BJ (cell line): ENCODE results near the gene KLHL30. TPM values are rescaled to one million over a fixed set of nuclear protein-coding genes. Genes with fewer than 3 reads are reported as not detected.

Experiments used
- CTCF ChIA-PET: fragments of 350-600 bp; formaldehyde crosslinking; extraction: SDS; loops from one replicate; lab custom pipeline; 2021; ENCODE audit warnings: antibody characterized with exemption, inconsistent platforms; lab: Yijun Ruan, JAX
- POLR2A ChIA-PET: fragments of 300-600 bp; sonication (Branson Sonifier 250); formaldehyde crosslinking; extraction: SDS; loops from one replicate; lab custom pipeline; 2021; ENCODE audit warnings: antibody characterized with exemption; lab: Charles Lee
- DNase-seq: peaks from one replicate; pipeline ENCODE4 v3.0.0-alpha.2; 2011; ENCODE audit warnings: low read depth
- H3K27me3 ChIP-seq: 2 replicates; pipeline ENCODE4 v1.6.0; 2011; ENCODE audit warnings: low read length; ENCODE audit not compliant: control insufficient read depth, insufficient read depth
- H3K36me3 ChIP-seq: 2 replicates; pipeline ENCODE4 v1.5.1; 2011; ENCODE audit warnings: low read length; ENCODE audit not compliant: control insufficient read depth, insufficient read depth
- H3K4me3 ChIP-seq: 2 replicates; pipeline ENCODE4 v1.5.1; 2011; ENCODE audit warnings: low read depth, mild to moderate bottlenecking, control low read depth, low read length
- CTCF ChIP-seq: IDR thresholded peaks from 2 replicates; pipeline ENCODE4 v1.5.1; 2011; ENCODE audit warnings: low read depth, mild to moderate bottlenecking, control low read depth, inconsistent platforms, low read length, moderate library complexity; ENCODE audit not compliant: insufficient read depth
- polyA plus RNA-seq: library from polyadenylated mRNA; depleted of rRNA; stranded (reverse); fragments of >200 nt; gene quantifications from 2 replicates; pipeline ENCODE4 v1.2.3, GENCODE V29; 2011

Gene KLHL30
- polyA plus RNA-seq, 1 experiment = 0.58 TPM

DNA sequence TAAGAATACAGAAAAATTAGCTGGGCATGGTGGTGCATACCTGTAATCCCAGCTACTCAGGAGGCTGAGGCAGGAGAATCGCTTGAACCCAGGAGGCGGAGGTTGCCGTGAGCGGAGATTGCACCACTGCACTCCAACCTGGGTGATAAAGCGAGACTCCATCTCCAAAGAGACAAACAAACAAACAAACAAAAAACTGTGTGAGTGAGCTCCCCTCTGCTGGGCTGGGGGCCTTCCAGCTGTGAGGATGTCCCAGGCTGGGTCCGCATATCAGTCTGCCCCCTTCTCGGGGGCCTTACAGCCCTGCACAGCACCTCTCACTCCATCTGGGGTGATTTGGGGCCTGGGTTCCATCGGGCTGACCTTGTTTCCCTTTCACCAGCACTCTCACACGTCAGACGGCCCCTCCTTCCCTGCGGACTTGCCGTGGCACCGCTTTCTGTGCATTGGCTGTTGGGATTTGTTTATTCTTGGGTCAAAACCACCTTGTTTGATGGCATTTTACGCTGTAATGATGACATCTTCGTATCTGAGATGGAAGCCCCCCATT, 2.8 kb upstream of the KLHL30 start:
- CTCF ChIA-PET = no interaction called here
- H3K4me3 ChIP-seq = no peak overlapping the region
- POLR2A ChIA-PET = no interaction called here
- DNase-seq = no peak
- no peak for TF ChIP-seq CTCF
- H3K27me3 ChIP-seq = no peaks in the 10 kb centered on the region
- no peaks in the 10 kb centered on the region for H3K36me3 ChIP-seq

GRCh38 chr2:238136820-238137537, 1.5 kb upstream of the KLHL30 start:
- Histone ChIP-seq H3K4me3 (no peak overlapping the region), H3K36me3 (no peaks in the 10 kb centered on the region), H3K27me3 (no peaks in the 10 kb centered on the region)
- ChIA-PET POLR2A (no interaction called here), CTCF (interaction anchor here (1.6 to 1.8 kb wide), 2 partner anchors 10 to 40 kb away, joined by 3 to 5 read pairs; no protein-coding TSS in a partner anchor)
- TF ChIP-seq CTCF = no peak
- DNase-seq = no peak

- ChIA-PET CTCF (interaction anchor here (1.6 to 1.8 kb wide), 2 partner anchors 11 to 39 kb away, joined by 3 to 5 read pairs; no protein-coding TSS in a partner anchor), POLR2A (no interaction called here)
- no peak for TF ChIP-seq CTCF
- H3K4me3 ChIP-seq = no peak overlapping the region
- DNase-seq = no peak
- H3K27me3 ChIP-seq = no peaks in the 10 kb centered on the region
- H3K36me3 ChIP-seq = no peaks in the 10 kb centered on the region
Observed at GRCh38 chr2:238137885-238138284, 583 bp upstream of the KLHL30 start.

GRCh38 chr2:238139196-238140039, 950 bp downstream of the KLHL30 start:
- Histone ChIP-seq H3K36me3 (no peaks in the 10 kb centered on the region), H3K4me3 (no peak overlapping the region), H3K27me3 (no peaks in the 10 kb centered on the region)
- DNase-seq = no peak
- peak; percentile 41; the same call in 1 of the 2 replicates for TF ChIP-seq CTCF
- POLR2A ChIA-PET = no interaction called here
- CTCF ChIA-PET = interaction anchor here (1.3 kb wide), 1 partner anchor 113 kb away, joined by 3 read pairs; no protein-coding TSS in a partner anchor

GRCh38 chr2:238140040-238140439, 1.6 kb downstream of the KLHL30 start:
- no peak for TF ChIP-seq CTCF
- Histone ChIP-seq H3K36me3 (no peaks in the 10 kb centered on the region), H3K27me3 (no peaks in the 10 kb centered on the region), H3K4me3 (no peak overlapping the region)
- DNase-seq = no peak
- POLR2A ChIA-PET = no interaction called here
- CTCF ChIA-PET = interaction anchor here (1.3 kb wide), 1 partner anchor 112 kb away, joined by 3 read pairs; no protein-coding TSS in a partner anchor
